Vagina (tissue), 2 donors: ENCODE measurements around the gene SUGCT.

Source experiments
- POLR2A ChIP-seq, 2 donors: fragments of 450-650 bp; IDR thresholded peaks; one replicate each; pipeline ENCODE4 v1.6.1; 2017; ENCODE audit warnings: antibody characterized with exemption in 2 of 2, mild to moderate bottlenecking in 2 of 2, moderate library complexity in 2 of 2
- POLR2AphosphoS5 ChIP-seq, 2 donors: sonication (generic); formaldehyde crosslinking; IDR thresholded peaks; one replicate each; pipeline ENCODE4 v1.9.0; 2017; ENCODE audit warnings: antibody characterized with exemption in 2 of 2, mild to moderate bottlenecking in 2 of 2, low read depth in 1 of 2; ENCODE audit not compliant: insufficient read depth in 1 of 2

DNA sequence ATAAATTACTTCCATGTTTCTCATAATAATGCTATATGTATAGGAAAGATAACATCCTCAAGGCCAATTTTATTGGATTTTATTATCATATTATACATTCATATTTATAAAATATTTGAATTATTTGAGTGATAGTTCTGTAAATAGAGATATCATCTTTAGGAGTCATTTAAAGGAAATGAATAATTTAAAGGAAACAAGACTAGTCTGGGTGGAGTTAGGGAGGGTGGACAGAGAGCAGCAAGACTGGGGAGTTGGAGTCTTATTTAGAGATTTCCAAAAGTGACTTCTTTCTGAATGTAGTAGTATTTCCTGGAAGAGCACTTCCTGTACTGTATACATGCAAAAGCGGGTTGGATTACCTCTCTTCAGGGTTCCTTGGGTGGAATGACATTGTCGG is 342.3 kb downstream of the SUGCT start:
- TF ChIP-seq POLR2A (IDR thresholded peaks at IDR 0.05) (no peak), POLR2AphosphoS5 (IDR thresholded peaks at IDR 0.05; ENCODE audit: insufficient read depth in 1 of 2, low read depth in 1 of 2) (no peak)
